GM12878 (cell line): ENCODE measurements around the gene SORL1. TPM values are rescaled to one million over a fixed set of nuclear protein-coding genes. Genes with fewer than 3 reads are reported as not detected.

ENCODE experiments used
- ATAC-seq: fragments of 200-7000 bp; cut with Tn5 transposase; 3 replicates; pipeline ENCODE4 v1.9.1; 2020; ENCODE audit warnings: mild to moderate bottlenecking, moderate library complexity
- BruUV-seq: library from RNA; stranded (reverse); fragments of 400-500 nt; replicated peaks from 2 replicates; lab custom pipeline; 2021; lab: Mats Ljungman, UMichigan
- CTCF ChIA-PET: fragments of 300-600 bp; sonication (Branson Sonifier 250); formaldehyde crosslinking; extraction: SDS; loops from one replicate; lab custom pipeline; 2021; ENCODE audit warnings: inconsistent platforms; lab: Yijun Ruan, JAX
- POLR2A ChIA-PET: fragments of 350-600 bp; formaldehyde crosslinking; extraction: SDS; loops from one replicate; lab custom pipeline; 2021; ENCODE audit warnings: inconsistent platforms; lab: Charles Lee
- RAD21 ChIA-PET: fragments of 300-600 bp; sonication (Branson Sonifier 250); formaldehyde crosslinking; loops from one replicate; lab custom pipeline; 2023; ENCODE audit warnings: antibody characterized with exemption; ENCODE audit not compliant: unreplicated experiment; lab: Charles Lee
- SMC1A ChIA-PET: fragments of 300-600 bp; sonication (Branson Sonifier 250); formaldehyde crosslinking; loops from one replicate; lab custom pipeline; 2023; ENCODE audit not compliant: unreplicated experiment, uncharacterized antibody; lab: Charles Lee
- DNase-seq: peaks from one replicate; pipeline ENCODE4 v3.0.0-alpha.2; 2011; ENCODE audit warnings: low read depth, low spot score
- FAIRE-seq: peaks from 3 replicates; lab custom pipeline; 2011; peaks lifted over from hg19 to GRCh38; lab: Jason Lieb, UNC
- H2AFZ ChIP-seq: 2 replicates; pipeline ENCODE4 v1.6.0; 2011; ENCODE audit warnings: low read depth, low read length, control low read depth; ENCODE audit not compliant: control insufficient read depth
- H3K27ac ChIP-seq: 2 replicates; pipeline ENCODE4 v1.5.1; 2011; ENCODE audit warnings: control low read depth; ENCODE audit not compliant: control insufficient read depth, insufficient read depth
- H3K27me3 ChIP-seq, 2 experiments: replicated peaks in 1 of 2; 2 replicates each; pipeline versions ENCODE4 v1.6.0 to v1.6.1; 2011; ENCODE audit warnings: low read length in 1 of 2; ENCODE audit not compliant: control insufficient read depth in 2 of 2, insufficient read depth in 2 of 2
- H3K36me3 ChIP-seq, 2 experiments: 2 replicates each; pipeline ENCODE4 v1.5.1; 2011; ENCODE audit warnings: low read length in 1 of 2; ENCODE audit not compliant: control insufficient read depth in 2 of 2, insufficient read depth in 2 of 2
- H3K4me1 ChIP-seq: 2 replicates; pipeline ENCODE4 v1.6.1; 2011; ENCODE audit warnings: mild to moderate bottlenecking, low read length, moderate library complexity, mixed read lengths; ENCODE audit not compliant: control insufficient read depth, insufficient read depth
- H3K4me2 ChIP-seq: 2 replicates; pipeline ENCODE4 v1.6.0; 2011; ENCODE audit warnings: control low read depth; ENCODE audit not compliant: control insufficient read depth, insufficient read depth
- H3K4me3 ChIP-seq: fragments of 200-600 bp; sonication (generic); 2 replicates; pipeline ENCODE4 v1.5.1; 2016
- H3K79me2 ChIP-seq: 2 replicates; pipeline ENCODE4 v1.6.0; 2011; ENCODE audit warnings: low read length; ENCODE audit not compliant: control insufficient read depth, insufficient read depth
- H3K9ac ChIP-seq: 2 replicates; pipeline ENCODE4 v1.8.0; 2011; ENCODE audit warnings: low read length, control low read depth, mixed read lengths; ENCODE audit not compliant: control insufficient read depth, insufficient read depth
- H3K9me3 ChIP-seq: replicated peaks from 3 replicates; pipeline ENCODE4 v1.5.1; 2011; ENCODE audit warnings: mild to moderate bottlenecking, low read length; ENCODE audit not compliant: control insufficient read depth, insufficient read depth
- H4K20me1 ChIP-seq: 2 replicates; pipeline ENCODE4 v1.6.0; 2011; ENCODE audit not compliant: control insufficient read depth, insufficient read depth
- HDGF ChIP-seq: fragments of 450-650 bp; IDR thresholded peaks from 2 replicates; pipeline ENCODE4 v1.6.1; 2016; ENCODE audit warnings: antibody characterized with exemption
- MEF2A ChIP-seq: IDR thresholded peaks from 2 replicates; pipeline ENCODE4 v1.6.1; 2011; ENCODE audit warnings: low read depth, mild to moderate bottlenecking, low read length, moderate library complexity; ENCODE audit not compliant: insufficient read depth
- PAX5 ChIP-seq: IDR thresholded peaks from 2 replicates; pipeline ENCODE4 v1.6.1; 2011; ENCODE audit warnings: low read depth, low read length, borderline replicate concordance
- WGBS: methylation state at CpG from one replicate; pipeline ENCODE4 v1.1.6; 2016; ENCODE audit warnings: low lambda C conversion rate; ENCODE audit not compliant: insufficient replicate concordance, insufficient coverage; ENCODE audit errors: missing lambda C conversion rate; 5-methylcytosine and 5-hydroxymethylcytosine counted together
- in situ Hi-C: fragments of 300-500 bp; cut with MboI; formaldehyde crosslinking; loops from 9 replicates; pipeline ENCODE4 v1.14.3; 2018; ENCODE audit warnings: mixed read lengths
- intact Hi-C: fragments of 100-400 bp; cut with micrococcal nuclease; formaldehyde crosslinking; loops from one replicate; pipeline ENCODE4 v1.14.2; 2022; ENCODE audit not compliant: unreplicated experiment
- polyA plus RNA-seq, 11 experiments: library from polyadenylated mRNA; depleted of rRNA in 4 of 11; unstranded in 6 of 11; stranded (reverse) in 5 of 11; fragments of >200 nt; fragmentation: Nextera tagmentation in 4 of 11; fragmentation: Illumina TruSeq in 1 of 11; extraction: Ambion mirVana in 4 of 11; extraction: Trizol in 1 of 11; gene quantifications; 1 replicate in 1 of 11; 2 replicates in 10 of 11; pipeline versions ENCODE4 v1.2.1 to v1.2.3, GENCODE V29; 2011 to 2016; ENCODE audit warnings: inconsistent platforms in 2 of 11, missing spikeins in 2 of 11, low read depth in 1 of 11
- total RNA-seq, 4 experiments: library from RNA; depleted of rRNA in 3 of 4; stranded (reverse); fragments of >200 nt in 3 of 4; fragmentation: Illumina TruSeq in 1 of 4; extraction: Trizol in 1 of 4; gene quantifications; 2 replicates each; pipeline versions ENCODE4 v1.2.1 to v1.2.3, GENCODE V29; 2013 to 2021

SORL1 gene
- total and polyA plus RNA-seq, 10 of the 15 experiments (the other 5 are each of a cell fraction or from before 2014, with no cell fraction given), result 20.2 to 107 (median 59.9) TPM

DNA sequence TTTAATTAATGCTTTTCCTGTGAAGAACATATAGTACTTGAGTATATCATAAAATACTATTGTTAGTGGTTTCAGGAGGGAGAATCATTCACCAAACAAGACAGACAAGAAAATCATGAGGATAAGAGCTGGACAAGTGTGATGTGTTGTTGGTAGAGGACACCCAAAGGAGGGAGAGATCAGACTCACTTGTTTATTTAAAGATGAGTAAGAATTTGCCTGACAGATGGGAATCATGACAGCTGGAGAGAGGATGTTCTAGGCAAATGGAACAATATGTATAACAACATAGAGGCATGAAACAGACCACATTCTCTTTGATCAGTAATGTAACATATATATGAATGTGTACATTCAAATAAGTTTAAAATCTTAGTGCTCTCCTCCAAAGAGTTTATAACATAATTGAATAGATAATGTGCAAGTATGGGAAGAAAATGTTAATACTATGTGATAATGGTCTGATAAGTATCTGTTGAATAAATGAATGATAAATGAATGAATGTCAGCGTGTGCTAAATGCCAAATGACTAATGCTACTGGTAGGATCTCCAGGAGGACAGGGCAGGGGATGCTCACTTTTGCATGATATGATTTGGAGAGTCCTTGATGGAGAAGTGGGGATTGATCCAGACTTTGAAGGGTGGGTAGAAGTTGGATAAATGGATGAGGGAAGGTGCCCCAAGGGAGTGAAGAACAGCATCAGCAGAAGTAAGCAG is 229.6 kb downstream of the SORL1 start:
- SMC1A ChIA-PET, result no interaction called here
- in situ Hi-C loops, result no loop called here

More for the DNA sequence above, 229.6 kb downstream of the SORL1 start:
- no peak for ATAC-seq
- WGBS, result 0% methylated on average over 1 of the region's 1 CpG
- FAIRE-seq, result no peak
- Histone ChIP-seq H3K27me3 (no peaks in the 10 kb centered on the region; a peak in 1 of 4 replicates), H3K79me2 (no peaks in the 10 kb centered on the region)
- intact Hi-C loops, result no loop called here
- CTCF ChIA-PET, result no interaction called here
- RAD21 ChIA-PET, result no interaction called here
- TF ChIP-seq PAX5 (no peak), MEF2A (no peak), HDGF (no peak)
- TF ChIP-seq, all 136 proteins: peak for 0
- no peak overlapping the region for H3K4me2 ChIP-seq
- no peak overlapping the region for H3K4me3 ChIP-seq
- H2AFZ ChIP-seq, result no peak overlapping the region
- H3K27ac ChIP-seq, result no peak overlapping the region
- H4K20me1 ChIP-seq, result no peaks in the 10 kb centered on the region
- H3K4me1 ChIP-seq, result no peaks in the 10 kb centered on the region
- no peak for DNase-seq
- no peak overlapping the region for H3K9ac ChIP-seq
- H3K9me3 ChIP-seq, result no peaks in the 10 kb centered on the region
- no peaks in the 10 kb centered on the region for H3K36me3 ChIP-seq
- POLR2A ChIA-PET, result no interaction called here
- no TSS peak for BruUV-seq

Other genes with a start within 250 kb of the SORL1 start
- 27.2 and 30.1 TPM in 2 replicates for gene SC5D, start 159.5 kb upstream of the SORL1 start, total RNA-seq (2014; rRNA removed)
- gene SC5D, start 159.5 kb upstream of the SORL1 start, total RNA-seq (2014; rRNA removed; fragmentation: Illumina TruSeq; extraction: Trizol), result 36.0 and 36.3 TPM in 2 replicates
- gene SC5D, start 159.5 kb upstream of the SORL1 start, total RNA-seq (2021), result 22.5 and 23.7 TPM in 2 replicates
- gene SC5D, start 159.5 kb upstream of the SORL1 start, polyA plus RNA-seq (2011; rRNA removed), result 134 and 148 TPM in 2 replicates
- gene SC5D, start 159.5 kb upstream of the SORL1 start, polyA plus RNA-seq (2014; fragmentation: Illumina TruSeq; extraction: Trizol), result 46.1 and 58.9 TPM in 2 replicates
- 10 to 100 TPM; 26.5 to 31.7 TPM for gene SC5D, start 159.5 kb upstream of the SORL1 start, polyA plus RNA-seq (2014; fragmentation: Nextera tagmentation; extraction: Ambion mirVana)
- 25.3 and 39.5 TPM in 2 replicates for gene SC5D, start 159.5 kb upstream of the SORL1 start, polyA plus RNA-seq (2014; rRNA removed)
- 10 to 100 TPM; 26.2 to 30.0 TPM for gene SC5D, start 159.5 kb upstream of the SORL1 start, polyA plus RNA-seq (2016; fragmentation: Nextera tagmentation; extraction: Ambion mirVana)